Neuronal stem cell (in vitro differentiated cells): ENCODE measurements around the gene RIC3.

Experiments
- DNase-seq: peaks from one replicate; pipeline ENCODE4 v3.0.0-alpha.2; 2013; ENCODE audit warnings: low spot score
- H2AFZ ChIP-seq: one replicate; pipeline ENCODE4 v1.6.1; 2013; ENCODE audit warnings: mild to moderate bottlenecking, low read length, inconsistent platforms
- H2AK5ac ChIP-seq: 2 replicates; pipeline ENCODE4 v1.6.1; 2013; ENCODE audit warnings: low read depth, mild to moderate bottlenecking, inconsistent platforms, low read length, moderate library complexity, mixed read lengths
- H2BK120ac ChIP-seq: 2 replicates; pipeline ENCODE4 v1.6.1; 2013; ENCODE audit warnings: low read depth, mild to moderate bottlenecking, inconsistent platforms, low read length, moderate library complexity, mixed read lengths
- H2BK12ac ChIP-seq: one replicate; pipeline ENCODE4 v1.6.1; 2013; ENCODE audit warnings: low read length, inconsistent platforms
- H2BK15ac ChIP-seq: 2 replicates; pipeline ENCODE4 v1.6.1; 2013; ENCODE audit warnings: mild to moderate bottlenecking, low read length, inconsistent platforms, mixed read lengths
- H2BK5ac ChIP-seq: one replicate; pipeline ENCODE4 v1.6.1; 2013; ENCODE audit warnings: inconsistent platforms, mild to moderate bottlenecking, low read length, moderate library complexity
- H3K14ac ChIP-seq: one replicate; pipeline ENCODE4 v1.6.1; 2013; ENCODE audit warnings: low read length, inconsistent platforms
- H3K18ac ChIP-seq: 2 replicates; pipeline ENCODE4 v1.6.1; 2013; ENCODE audit warnings: low read length, inconsistent platforms
- H3K23ac ChIP-seq: 2 replicates; pipeline ENCODE4 v1.6.1; 2013; ENCODE audit warnings: low read depth, mild to moderate bottlenecking, mixed read lengths, low read length, inconsistent platforms; ENCODE audit not compliant: poor library complexity
- H3K27ac ChIP-seq: replicated peaks from 3 replicates; pipeline ENCODE4 v1.5.1; 2013; ENCODE audit warnings: low read length, inconsistent platforms
- H3K27me3 ChIP-seq, 3 experiments: 2 replicates each; pipeline ENCODE4 v1.6.1; 2013; ENCODE audit warnings: low read length in 3 of 3, mild to moderate bottlenecking in 2 of 3, inconsistent platforms in 1 of 3, low read depth in 1 of 3, mixed read lengths in 1 of 3, moderate library complexity in 1 of 3; ENCODE audit not compliant: control insufficient read depth in 3 of 3, insufficient read depth in 3 of 3
- H3K36me3 ChIP-seq, 2 donors: replicated peaks in 1 of 2; 2 replicates each; pipeline ENCODE4 v1.6.1; 2013; ENCODE audit warnings: low read length in 2 of 2; ENCODE audit not compliant: control insufficient read depth in 2 of 2, insufficient read depth in 2 of 2
- H3K4ac ChIP-seq: 2 replicates; pipeline ENCODE4 v1.6.1; 2013; ENCODE audit warnings: inconsistent platforms, mild to moderate bottlenecking, low read length, moderate library complexity
- H3K4me1 ChIP-seq, 2 donors: 1 replicate in 1 of 2; 2 replicates in 1 of 2; pipeline ENCODE4 v1.6.1; 2013; ENCODE audit warnings: low read length in 2 of 2, low read depth in 1 of 2; ENCODE audit not compliant: control insufficient read depth in 2 of 2, insufficient read depth in 1 of 2
- H3K4me2 ChIP-seq: one replicate; pipeline ENCODE4 v1.6.1; 2013; ENCODE audit warnings: mild to moderate bottlenecking, low read length, inconsistent platforms; ENCODE audit not compliant: insufficient read depth, poor library complexity, severe bottlenecking
- H3K4me3 ChIP-seq, 2 donors: 2 replicates each; pipeline ENCODE4 v1.5.1; 2013; ENCODE audit warnings: low read length in 2 of 2, mild to moderate bottlenecking in 2 of 2, inconsistent platforms in 1 of 2, moderate library complexity in 1 of 2
- H3K79me1 ChIP-seq: one replicate; pipeline ENCODE4 v1.6.1; 2013; ENCODE audit warnings: low read depth, mild to moderate bottlenecking, inconsistent platforms, low read length, moderate library complexity
- H3K9ac ChIP-seq: one replicate; pipeline ENCODE4 v1.6.1; 2013; ENCODE audit warnings: mild to moderate bottlenecking, low read depth, low read length, inconsistent platforms; ENCODE audit not compliant: poor library complexity
- H3K9me3 ChIP-seq, 2 donors: replicated peaks in 1 of 2; 2 replicates each; pipeline versions ENCODE3 to v1.6.1; 2013; ENCODE audit warnings: low read length in 2 of 2, mild to moderate bottlenecking in 2 of 2, inconsistent platforms in 1 of 2, low read depth in 1 of 2, mixed read lengths in 1 of 2, moderate library complexity in 1 of 2; ENCODE audit not compliant: control insufficient read depth in 2 of 2, insufficient read depth in 1 of 2
- H4K8ac ChIP-seq: one replicate; pipeline ENCODE4 v1.6.1; 2013; ENCODE audit warnings: low read depth, mild to moderate bottlenecking, inconsistent platforms, low read length, moderate library complexity
- H4K91ac ChIP-seq: one replicate; pipeline ENCODE4 v1.6.1; 2013; ENCODE audit warnings: low read length, low read depth, mild to moderate bottlenecking, inconsistent platforms; ENCODE audit not compliant: poor library complexity
- whole genome bisulfite sequencing, 2 donors: extraction: QIAGEN DNeasy Blood & Tissue Kit; methylation state at CpG; one replicate each; pipeline ENCODE4 v1.1.7; 2013; ENCODE audit warnings: missing lambda C conversion rate in 2 of 2, mixed read lengths in 1 of 2; ENCODE audit not compliant: insufficient read length in 2 of 2, insufficient replicate concordance in 1 of 2; ENCODE audit errors: extremely low coverage in 2 of 2; 5-methylcytosine and 5-hydroxymethylcytosine counted together

RIC3 gene

GRCh38 chr11:8100158-8100557, 68.7 kb downstream of the RIC3 start:
- H2BK12ac ChIP-seq, result no peak overlapping the region
- no peak overlapping the region for H3K4ac ChIP-seq
- H2BK120ac ChIP-seq, result no peak overlapping the region
- H4K91ac ChIP-seq, result no peak overlapping the region
- H3K27ac ChIP-seq, result no peak overlapping the region
- H3K9me3 ChIP-seq, result no peaks in the 10 kb centered on the region
- no peak overlapping the region for H4K8ac ChIP-seq
- H3K4me1 ChIP-seq, result no peaks in the 10 kb centered on the region
- H2BK5ac ChIP-seq, result no peak overlapping the region
- no CpG with 5 or more reads among the region's 14 CpGs for WGBS, 2 donors
- no peaks in the 10 kb centered on the region for H3K27me3 ChIP-seq
- no peak overlapping the region for H2AK5ac ChIP-seq
- H3K4me2 ChIP-seq, result no peak overlapping the region
- no peak overlapping the region for H3K18ac ChIP-seq
- no peak for DNase-seq
- H3K79me1 ChIP-seq, result peaks cover 5% of the 10 kb centered on the region
- H3K14ac ChIP-seq, result no peak overlapping the region
- no peak overlapping the region for H2AFZ ChIP-seq
- H3K9ac ChIP-seq, result no peak overlapping the region
- peaks cover 69 to 99% of the 10 kb centered on the region in 2 donors for H3K36me3 ChIP-seq
- H3K4me3 ChIP-seq, result no peak overlapping the region
- no peak overlapping the region for H2BK15ac ChIP-seq
- no peak overlapping the region for H3K23ac ChIP-seq

DNA sequence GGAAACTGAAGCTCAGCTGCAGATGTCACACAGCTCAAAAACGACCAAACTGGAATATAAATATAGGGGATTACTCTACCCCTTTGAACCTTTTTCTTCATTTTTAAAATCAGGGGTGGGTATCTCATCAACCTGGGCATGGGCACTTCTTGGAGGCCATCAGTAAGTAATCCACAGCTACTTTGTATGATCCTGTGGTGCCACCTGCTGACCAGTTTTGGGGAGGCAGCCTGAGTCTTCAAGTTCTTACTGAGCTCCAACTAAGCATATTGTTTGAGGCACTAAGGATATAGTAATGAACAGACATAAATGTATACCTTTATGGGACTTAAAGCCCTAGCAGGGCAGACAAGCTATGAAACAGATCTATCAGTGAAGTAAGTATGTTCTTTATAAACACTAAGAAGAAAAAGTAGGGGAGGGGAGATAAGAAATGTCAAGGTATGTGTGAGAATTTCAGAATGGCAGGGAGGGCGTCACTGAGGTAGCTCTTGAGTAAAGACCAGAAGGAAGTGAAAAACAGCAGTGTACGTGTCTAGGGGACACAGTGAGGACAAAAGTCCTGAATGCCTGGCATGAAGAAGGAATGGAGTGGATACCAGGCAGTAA, 69.4 kb downstream of the RIC3 start:
- Histone ChIP-seq H3K9me3 (no peaks in the 10 kb centered on the region), H3K4me2 (no peak overlapping the region), H2BK120ac (no peak overlapping the region), H2AK5ac (no peak overlapping the region), H3K18ac (no peak overlapping the region), H3K79me1 (peaks cover 9% of the 10 kb centered on the region), H3K14ac (no peak overlapping the region), H2BK15ac (no peak overlapping the region), H3K4ac (no peak overlapping the region), H3K4me1 (no peaks in the 10 kb centered on the region), H2BK5ac (no peak overlapping the region), H3K9ac (no peak overlapping the region), H4K91ac (no peak overlapping the region), H3K23ac (no peak overlapping the region), H2BK12ac (no peak overlapping the region), H3K4me3 (peak overlapping the region in 1 of 2 donors; percentile 22), H3K27ac (no peak overlapping the region), H4K8ac (no peak overlapping the region), H3K36me3 (peaks cover 68 to 99% of the 10 kb centered on the region in 2 donors), H2AFZ (no peak overlapping the region), H3K27me3 (no peaks in the 10 kb centered on the region)
- WGBS, 2 donors, result no CpG with 5 or more reads among the region's 3 CpGs
- peak; percentile 63 for DNase-seq

GRCh38 chr11:8098879-8099278, 69.9 kb downstream of the RIC3 start:
- H3K36me3 ChIP-seq, result peaks cover 67 to 99% of the 10 kb centered on the region in 2 donors
- H2BK120ac ChIP-seq, result no peak overlapping the region
- H2BK12ac ChIP-seq, result no peak overlapping the region
- H3K4me3 ChIP-seq, result no peak overlapping the region
- H3K27me3 ChIP-seq, result no peaks in the 10 kb centered on the region
- no peak overlapping the region for H3K18ac ChIP-seq
- DNase-seq, result no peak
- no peak overlapping the region for H3K14ac ChIP-seq
- H3K9ac ChIP-seq, result no peak overlapping the region
- no peak overlapping the region for H4K8ac ChIP-seq
- peaks cover 9% of the 10 kb centered on the region for H3K79me1 ChIP-seq
- H3K4ac ChIP-seq, result no peak overlapping the region
- no peaks in the 10 kb centered on the region for H3K4me1 ChIP-seq
- no CpG with 5 or more reads among the region's 6 CpGs for WGBS, 2 donors
- H3K4me2 ChIP-seq, result no peak overlapping the region
- H2AK5ac ChIP-seq, result no peak overlapping the region
- no peak overlapping the region for H3K23ac ChIP-seq
- no peaks in the 10 kb centered on the region for H3K9me3 ChIP-seq
- no peak overlapping the region for H2BK5ac ChIP-seq
- no peak overlapping the region for H2AFZ ChIP-seq
- no peak overlapping the region for H3K27ac ChIP-seq
- H2BK15ac ChIP-seq, result no peak overlapping the region
- no peak overlapping the region for H4K91ac ChIP-seq

- Histone ChIP-seq H3K14ac (no peak overlapping the region), H3K9me3 (no peaks in the 10 kb centered on the region), H2BK12ac (no peak overlapping the region), H3K9ac (no peak overlapping the region), H2BK15ac (no peak overlapping the region), H4K91ac (no peak overlapping the region), H3K79me1 (peaks cover 9% of the 10 kb centered on the region), H2AK5ac (no peak overlapping the region), H3K4me2 (no peak overlapping the region), H3K4me1 (no peaks in the 10 kb centered on the region), H3K23ac (no peak overlapping the region), H3K27ac (no peak overlapping the region), H3K4me3 (no peak overlapping the region), H2BK120ac (no peak overlapping the region), H3K36me3 (peaks cover 65 to 99% of the 10 kb centered on the region in 2 donors), H2AFZ (no peak overlapping the region), H3K4ac (no peak overlapping the region), H2BK5ac (no peak overlapping the region), H3K27me3 (no peaks in the 10 kb centered on the region), H3K18ac (no peak overlapping the region), H4K8ac (no peak overlapping the region)
- no peak for DNase-seq
- no CpG with 5 or more reads among the region's 4 CpGs for WGBS, 2 donors
Measured at GRCh38 chr11:8098361-8098760, 70.5 kb downstream of the RIC3 start.
